ENCODE results near the gene CNDP2.
"Not testable (repeated sequence)": the region's sequence is repeated elsewhere in the genome, so short reads cannot be mapped to it uniquely, and the experiment has no call there.

CNDP2 gene

GRCh38 chr18:74519320-74520095, 23.3 kb downstream of the CNDP2 start:
- no peak for DNase-seq

DNA sequence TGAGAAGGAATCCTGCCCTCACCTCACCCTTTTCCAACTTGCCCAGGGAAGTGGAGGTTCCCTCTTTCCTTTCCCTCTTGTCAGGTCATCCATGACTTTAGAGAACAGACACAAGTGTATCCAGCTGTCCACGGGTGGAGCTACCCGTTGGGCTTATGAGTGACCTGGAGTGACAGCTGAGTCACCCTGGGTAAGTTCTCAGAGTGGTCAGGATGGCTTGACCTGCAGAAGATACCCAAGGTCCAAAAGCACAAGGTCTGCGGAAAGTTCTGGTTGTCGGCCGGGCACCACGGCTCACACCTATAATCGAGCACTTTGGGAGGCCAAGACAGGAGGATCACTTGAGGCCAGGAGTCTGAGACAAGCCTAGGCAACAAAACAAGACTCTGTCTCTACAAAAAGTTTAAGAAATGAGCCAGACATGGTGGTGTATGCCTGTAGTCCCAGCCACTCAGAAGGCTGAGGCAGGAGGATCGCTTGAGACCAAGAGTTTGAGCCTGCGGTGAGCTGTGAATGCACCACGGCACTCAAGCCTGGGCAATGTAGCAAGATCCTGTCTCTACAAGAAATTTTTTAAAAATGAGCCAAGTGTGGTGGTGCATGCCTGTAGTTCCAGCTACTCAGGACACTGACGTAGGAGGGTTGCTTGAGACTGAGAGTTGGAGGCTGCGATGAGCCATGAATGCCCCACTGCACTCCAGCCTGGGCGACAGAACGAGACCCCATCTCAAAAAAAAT, 24.1 kb downstream of the CNDP2 start:
- no peak for DNase-seq

- no peak for DNase-seq
These were observed 25.0 kb downstream of the CNDP2 start for GRCh38 chr18:74521068-74521725.

DNA sequence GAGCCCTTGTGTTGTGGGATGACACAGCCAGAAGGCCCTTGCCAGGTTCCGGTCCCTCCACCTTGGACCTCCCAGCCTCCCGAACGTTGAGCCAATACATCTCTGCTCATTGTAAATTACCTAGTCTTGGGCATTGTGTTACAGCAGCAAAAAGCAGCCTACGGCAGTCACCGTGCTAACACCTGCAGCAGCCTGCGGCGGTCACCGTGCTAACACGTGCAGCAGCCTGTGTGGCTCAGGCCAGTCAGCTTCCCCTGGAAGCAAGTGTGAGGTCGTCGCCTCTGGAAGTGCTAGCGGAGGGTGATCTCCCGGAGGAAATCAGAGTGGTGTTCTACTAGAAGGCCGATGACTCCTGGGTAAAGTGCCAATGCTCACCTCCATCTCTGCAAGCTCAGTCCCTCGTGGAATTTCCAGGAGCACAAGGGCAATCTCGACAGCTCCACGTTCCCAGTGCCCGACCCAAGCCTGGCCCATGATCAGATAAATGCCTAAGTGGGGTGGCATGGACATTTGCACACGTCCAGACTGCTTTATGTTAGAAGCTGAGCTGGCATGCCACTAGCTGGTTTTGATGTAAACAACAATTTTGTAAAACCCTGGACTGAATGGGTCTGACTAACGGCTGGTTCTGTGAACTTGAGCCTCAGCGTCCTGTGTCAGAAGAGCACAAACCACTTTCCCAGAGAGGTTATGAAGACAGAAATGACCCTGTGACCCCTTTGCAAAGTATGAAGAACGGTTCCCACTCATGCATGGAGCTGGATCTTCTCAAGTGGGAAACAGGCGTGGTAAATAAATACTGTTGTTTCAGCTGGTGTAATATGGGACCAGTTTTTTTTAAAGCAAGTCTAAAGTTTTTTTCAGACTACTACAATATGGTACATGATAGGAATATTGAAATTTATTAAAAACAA, 26.7 kb downstream of the CNDP2 start:
- DNase-seq, result no peak

DNA sequence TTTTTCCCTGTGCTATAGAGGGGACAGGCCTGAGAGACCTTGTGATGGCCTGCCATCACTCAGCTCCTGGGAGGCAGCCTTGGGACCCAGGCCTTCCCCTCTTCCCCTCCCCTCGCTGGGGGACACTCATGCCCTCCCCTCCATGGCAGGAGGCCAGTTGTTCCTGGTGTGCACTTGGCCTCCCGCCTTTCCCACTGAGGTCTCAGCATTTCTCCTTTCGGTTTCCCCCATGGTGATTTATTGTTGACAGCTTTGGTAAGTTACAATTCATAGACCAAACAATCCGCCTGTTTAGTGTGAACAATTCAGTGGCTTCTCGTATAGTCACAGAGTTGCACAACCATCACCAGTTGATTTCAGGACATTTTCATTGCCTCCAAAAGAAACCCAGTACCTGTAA, 27.9 kb downstream of the CNDP2 start:
- DNase-seq, result no peak

DNA sequence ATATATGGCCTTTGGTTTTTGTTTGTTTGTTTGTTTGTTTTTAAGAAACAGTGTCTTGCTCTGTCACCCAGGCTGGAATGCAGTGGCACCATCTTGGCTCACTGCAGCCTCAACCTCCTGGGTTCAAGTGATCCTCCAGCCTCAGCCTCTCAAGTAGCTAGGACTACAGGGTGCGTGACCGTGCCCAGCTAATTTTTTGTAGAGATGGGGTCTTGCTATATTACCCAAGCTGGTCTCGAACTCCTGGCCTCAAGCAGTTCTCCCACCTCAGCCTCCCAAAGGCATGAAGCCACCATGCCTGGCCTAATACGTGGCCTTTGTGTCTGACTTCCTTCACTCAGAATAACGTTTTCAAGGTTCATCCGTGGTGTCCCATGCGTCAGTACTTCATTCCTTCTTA, 28.8 kb downstream of the CNDP2 start:
- DNase-seq, result not testable (repeated sequence)

GRCh38 chr18:74525741-74526140, 29.6 kb downstream of the CNDP2 start:
- DNase-seq, result no peak

DNA sequence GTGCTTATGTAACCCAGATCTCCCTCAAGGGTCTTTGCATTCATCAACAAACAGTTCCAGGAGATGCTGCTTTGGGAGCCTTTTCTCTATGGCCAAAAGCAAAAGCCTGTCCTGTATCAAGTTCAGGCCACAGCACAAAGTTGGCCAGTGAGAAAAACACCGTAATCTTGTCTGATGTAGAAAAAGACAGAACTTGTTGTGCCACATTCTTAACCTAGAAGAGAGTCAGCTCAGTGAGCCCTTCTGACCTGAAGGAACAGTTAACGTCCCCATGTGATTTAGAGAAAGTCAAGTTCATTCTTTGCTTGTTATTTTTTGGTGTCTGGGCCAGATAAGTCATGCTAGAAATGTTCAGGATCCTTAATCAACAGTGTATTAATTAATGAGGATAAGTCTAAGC, 30.3 kb downstream of the CNDP2 start:
- no peak for DNase-seq

DNA sequence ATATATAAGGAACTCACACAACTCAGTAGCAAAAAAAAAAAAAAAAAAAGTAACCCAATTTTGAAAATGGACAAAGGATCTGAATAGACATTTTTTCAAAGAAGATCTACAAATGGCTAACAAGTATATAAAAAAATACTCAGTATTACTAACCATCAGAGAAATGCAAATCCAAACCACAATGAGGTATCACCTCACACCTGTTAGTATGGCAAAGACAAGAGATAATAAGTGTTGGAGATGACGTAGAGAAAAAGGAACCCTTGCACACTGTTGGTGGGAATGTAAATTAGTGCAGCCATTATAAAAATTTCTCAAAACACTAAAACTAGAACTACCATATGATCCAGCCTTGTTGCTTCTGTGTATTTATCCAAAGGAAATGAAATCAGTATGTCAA, 32.3 kb downstream of the CNDP2 start:
- no peak for DNase-seq

DNA sequence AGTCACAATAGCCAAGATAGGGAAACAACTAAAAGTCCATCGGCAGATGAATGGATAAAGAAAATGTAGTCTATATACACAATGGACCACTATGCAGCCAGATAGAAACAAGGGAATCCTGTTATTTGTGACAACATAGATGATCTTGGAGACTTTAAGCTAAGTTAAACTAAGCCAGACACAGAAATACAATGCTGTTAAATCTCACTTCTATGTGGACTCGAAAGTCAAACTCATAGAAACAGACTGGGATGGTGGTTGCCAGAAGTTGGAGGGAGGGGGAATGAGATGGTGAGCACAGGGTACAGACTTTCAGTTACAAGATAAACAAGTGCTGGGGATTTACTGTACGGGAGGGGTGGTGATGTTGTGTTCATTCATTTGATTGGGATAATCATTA, 32.8 kb downstream of the CNDP2 start:
- no peak for DNase-seq

GRCh38 chr18:74529378-74529777, 33.2 kb downstream of the CNDP2 start:
- no peak for DNase-seq

GRCh38 chr18:74529811-74530583, 33.8 kb downstream of the CNDP2 start:
- no peak for DNase-seq

DNA sequence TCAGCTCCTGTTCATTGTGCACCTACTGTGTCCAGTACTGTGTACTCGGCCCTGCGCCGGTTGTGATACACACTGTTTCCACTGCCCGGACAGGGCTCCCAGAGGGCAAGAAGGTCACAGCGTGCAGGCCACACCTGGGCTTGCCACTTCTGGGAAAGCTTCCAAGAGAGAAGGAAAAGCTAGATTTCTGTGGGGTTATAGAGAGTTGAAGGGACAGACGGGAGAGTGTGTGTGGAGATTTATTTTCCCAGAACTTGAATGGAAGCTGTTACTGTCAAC, 34.4 kb downstream of the CNDP2 start:
- no peak for DNase-seq

GRCh38 chr18:74531043-74531442, 34.9 kb downstream of the CNDP2 start:
- DNase-seq, result no peak

DNA sequence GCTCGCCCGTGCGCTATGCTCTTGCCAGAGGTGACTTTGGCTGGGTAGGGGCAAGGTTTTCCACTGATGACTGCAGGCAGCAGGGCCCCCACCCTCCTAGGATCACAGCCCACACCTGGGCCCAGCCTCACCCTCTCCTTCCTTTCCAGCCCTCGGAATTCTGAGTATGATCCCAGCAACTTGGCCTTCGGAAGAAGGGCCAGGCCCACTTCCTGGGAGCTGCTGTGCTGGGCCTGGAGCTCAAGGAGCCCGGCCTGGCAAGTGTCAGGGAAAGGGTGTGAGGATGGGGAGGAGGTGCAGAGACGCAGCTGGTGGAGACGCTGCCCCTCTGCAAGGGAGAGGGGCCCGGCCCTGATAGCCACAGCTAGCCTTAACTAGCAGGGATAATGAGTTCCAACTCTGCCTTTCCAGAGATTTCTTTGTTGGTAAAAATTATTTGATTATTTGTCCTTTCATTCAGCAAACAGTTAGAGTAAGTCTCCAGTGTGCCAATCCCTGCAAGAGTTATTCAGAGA, 36.4 kb downstream of the CNDP2 start:
- DNase-seq, result no peak

DNA sequence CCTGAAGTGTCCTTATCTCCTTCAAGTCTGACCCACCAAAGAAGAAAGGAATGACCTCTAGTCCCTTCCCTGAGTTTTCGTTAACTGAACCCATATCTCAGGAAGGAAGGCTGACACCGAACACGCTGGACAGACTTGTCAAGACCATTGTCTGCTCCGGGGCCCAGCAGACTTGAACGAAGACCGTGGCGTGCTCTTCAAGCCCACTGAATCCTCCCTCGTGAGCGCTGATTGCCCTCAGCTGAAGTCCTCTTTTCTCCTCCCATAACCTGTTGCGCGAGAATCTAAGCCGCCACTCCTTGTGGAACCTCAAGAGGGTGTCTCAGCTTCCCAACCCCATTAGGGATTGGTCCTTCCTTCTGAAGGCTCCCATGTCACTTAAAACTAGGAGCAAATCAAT, 37.5 kb downstream of the CNDP2 start:
- DNase-seq, result no peak

DNA sequence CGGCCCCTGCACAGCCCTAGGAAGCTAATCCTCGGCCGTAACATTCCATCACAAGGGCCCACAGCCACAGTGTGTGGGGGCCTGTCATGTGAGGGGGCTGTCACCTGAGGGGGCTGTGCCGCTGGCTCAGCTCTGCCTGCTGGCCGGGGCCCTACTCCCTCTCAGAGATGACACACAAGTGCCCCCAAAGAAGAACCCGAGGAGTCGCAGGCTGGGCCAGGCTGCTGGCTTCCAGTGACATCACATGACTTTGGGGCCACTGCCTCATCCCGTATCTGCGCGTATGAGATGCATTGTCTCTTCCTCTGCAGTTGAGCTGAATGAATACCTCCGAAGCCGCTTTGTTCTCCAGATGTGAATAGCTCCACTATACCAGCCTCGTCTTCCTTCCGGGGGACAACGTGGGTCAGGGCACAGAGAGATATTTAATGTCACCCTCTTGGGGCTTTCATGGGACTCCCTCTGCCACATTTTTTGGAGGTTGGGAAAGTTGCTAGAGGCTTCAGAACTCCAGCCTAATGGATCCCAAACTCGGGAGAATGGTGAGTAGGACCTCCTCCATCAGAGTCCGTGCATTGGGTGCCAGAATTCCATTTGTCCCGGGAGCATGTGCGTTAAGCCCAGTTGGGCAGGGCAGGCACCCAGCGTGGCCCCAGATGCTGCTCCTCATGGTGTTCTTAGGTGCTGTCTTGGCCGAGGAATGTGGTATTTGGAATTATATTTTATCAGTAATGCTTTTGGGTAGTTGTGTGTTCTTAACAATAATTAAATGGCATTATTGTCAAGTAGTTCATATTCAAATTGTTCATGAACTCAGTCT, 38.2 kb downstream of the CNDP2 start, which contains the start of gene CNDP1:
TSS of gene CNDP1 (plus strand) at position 351 of the 820 bp plus-strand sequence. CDS start at position 519, 168 bp downstream.
- DNase-seq, result no peak

DNA sequence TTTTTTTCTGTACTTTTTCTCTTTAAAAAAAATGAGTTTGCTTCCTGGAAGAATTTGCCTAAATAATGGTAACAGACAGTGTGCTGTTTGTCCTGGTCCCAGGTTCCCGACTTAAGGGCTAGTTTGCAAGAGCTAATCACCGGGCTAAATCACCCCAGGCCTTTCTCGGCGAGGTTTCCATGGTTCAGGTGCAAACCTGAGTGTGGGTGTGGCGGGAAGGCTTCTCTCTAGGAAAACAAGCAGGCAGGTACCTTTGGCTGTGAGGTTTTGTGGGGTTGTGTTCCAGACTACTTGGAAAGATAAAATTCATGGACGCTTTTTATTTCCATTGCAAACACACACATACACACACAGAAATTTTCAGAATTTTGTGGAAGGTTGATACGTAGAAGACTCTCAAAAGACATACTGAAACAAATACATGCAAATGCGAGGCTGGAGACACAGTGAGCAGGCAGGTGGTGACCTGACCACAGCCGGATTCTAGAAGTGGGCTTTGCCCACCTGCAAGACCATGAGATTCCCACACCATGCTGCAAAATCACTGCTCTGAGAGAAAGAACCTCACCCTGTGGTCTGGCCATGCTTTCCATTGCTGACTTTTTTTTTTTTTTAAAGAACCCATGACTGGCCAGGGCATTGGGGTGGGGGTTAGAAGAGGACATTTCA, 39.0 kb downstream of the CNDP2 start:
- no peak for DNase-seq

DNA sequence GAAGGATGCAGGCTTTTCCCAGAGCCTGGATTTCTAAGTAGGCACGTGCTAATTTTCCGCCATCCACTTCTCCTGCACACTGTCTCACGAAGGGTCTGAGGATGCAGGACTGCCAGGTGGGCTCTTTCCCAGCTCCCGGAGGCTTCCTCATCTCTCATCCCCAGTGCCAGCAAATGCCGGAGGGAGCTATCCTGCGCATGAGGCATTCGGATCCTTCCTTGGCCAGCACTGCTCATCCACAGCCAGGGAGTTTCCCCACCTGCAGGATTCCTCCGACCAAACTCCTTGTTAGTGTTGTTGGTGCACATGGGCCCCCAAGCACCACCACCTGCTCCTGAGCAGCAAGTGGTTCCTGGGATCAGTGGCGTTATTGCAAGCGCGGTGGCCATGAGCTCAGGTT, 43.1 kb downstream of the CNDP2 start:
- DNase-seq, result no peak

DNA sequence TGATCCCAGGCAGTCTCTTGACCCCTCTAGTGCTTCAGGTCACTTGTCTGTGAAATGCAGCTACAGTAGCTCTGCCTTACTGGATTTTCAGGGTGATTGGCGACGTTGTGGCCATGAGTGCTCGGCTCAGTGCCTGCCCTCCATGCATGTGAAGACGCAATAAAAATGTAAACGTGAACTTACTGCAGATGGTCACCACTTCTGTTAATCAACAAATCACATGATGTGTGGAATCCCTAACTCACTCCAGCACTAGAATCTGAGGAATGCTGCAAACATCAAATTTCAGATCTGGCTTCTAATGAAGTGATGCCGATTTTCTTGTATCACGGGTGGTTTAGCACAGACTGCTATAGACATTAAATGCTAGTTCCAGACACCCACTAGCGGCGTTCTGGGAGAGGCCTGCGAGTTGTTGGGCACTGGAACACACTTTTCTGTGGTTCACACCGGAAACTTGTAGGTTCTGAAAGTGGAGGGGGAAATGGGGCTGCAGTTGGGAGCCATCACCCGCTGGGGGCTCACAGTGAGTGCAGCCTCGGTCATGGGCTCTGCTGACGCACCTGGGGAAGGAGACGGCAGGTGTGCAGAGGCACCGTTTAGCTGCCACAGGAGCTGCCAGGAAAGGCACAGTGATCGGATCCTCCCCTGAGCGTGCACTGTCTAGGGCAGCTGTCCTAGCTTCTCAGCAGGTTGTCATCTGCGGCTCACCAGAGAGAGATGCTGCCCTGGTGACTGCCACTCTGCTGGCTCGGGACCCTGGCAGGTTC, 44.7 kb downstream of the CNDP2 start:
- DNase-seq, result no peak
